ENCODE measurements around the gene PIK3CG.
"Not testable (repeated sequence)": the region's sequence is repeated elsewhere in the genome, so short reads cannot be mapped to it uniquely, and the experiment has no call there.

The PIK3CG gene

DNA sequence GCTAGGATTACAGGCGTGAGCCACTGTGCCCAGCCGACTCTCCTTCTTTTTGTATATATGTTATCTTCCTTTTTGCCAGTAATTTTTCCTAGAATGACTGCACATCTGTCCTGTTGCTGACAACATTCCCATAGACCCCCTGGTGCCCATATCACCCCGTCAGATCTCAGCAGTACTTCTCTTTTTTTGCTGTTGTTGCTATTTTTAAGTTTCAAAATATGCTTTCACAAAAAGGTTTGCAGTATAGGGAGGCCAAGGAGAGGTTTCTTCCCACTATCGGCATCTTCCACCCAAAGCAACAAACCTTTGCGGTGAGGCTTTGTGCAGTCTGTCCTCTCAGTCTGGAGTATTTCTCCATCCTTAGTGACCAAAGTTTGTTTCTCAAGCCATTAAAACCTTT is 23.1 kb downstream of the PIK3CG start:
- no peak for DNase-seq

GRCh38 chr7:106890952-106891351 is 25.9 kb downstream of the PIK3CG start:
- no peak for DNase-seq

- peak; percentile 55 for DNase-seq
Measured at GRCh38 chr7:106891548-106892410, 26.7 kb downstream of the PIK3CG start.

DNA sequence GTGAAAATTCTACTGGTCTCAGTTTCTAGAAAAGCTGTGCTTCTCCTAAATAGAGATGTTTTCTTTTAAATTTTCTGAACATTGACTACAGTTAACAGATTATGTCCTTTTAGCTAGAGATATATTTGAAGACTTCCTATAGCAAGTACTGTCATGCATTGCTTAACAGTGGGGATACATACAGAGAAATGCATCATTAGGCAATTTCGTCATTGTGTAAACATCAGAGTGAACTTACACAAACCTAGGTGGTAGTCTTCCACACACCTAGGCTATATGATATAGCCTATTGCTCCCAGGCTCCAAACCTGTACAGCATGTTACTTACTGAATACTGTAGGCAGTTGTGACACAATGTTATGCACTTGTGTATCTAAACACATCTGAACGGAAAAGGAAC is 28.5 kb downstream of the PIK3CG start:
- no peak for DNase-seq

GRCh38 chr7:106895246-106895864 is 30.3 kb downstream of the PIK3CG start:
- no peak for DNase-seq

DNA sequence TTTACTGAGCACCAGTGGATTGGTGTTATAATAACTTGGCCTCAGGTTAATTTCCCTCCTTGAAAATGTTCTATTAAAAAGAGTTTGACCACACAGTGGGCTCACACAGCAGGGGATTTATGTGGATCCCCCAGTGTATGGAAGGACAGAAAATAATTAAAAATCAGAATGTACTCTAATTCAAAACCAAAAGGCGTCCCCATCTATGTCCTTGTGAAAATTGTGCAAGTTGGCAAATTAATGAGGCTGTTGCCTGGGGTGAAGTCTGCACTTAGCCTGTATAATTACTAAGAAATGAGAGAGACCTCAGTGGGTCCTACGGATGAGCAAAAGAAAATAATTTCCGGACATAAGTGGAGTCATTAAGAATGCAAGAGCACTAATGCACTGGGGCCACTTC is 31.1 kb downstream of the PIK3CG start:
- DNase-seq, result no peak

GRCh38 chr7:106897553-106897952 is 32.5 kb downstream of the PIK3CG start:
- DNase-seq, result not testable (repeated sequence)

DNA sequence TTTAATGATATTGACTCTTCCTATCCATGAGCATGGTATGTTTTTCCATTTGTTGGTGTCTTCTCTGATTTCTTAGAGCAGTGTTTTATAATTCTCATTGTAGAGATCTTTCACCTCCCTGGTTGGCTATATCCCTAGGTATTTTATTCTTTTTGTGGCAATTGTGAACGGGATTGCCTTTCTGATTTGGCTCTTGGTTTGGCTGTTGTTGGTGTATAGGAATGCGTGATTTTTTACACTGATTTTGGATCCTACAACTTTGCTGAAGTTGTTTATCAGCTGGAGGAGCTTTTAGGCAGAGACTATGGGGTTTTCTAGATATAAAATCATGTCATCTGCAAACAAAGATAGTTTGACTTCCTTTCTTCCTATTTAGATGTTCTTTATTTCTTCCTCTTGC is 33.9 kb downstream of the PIK3CG start:
- DNase-seq, result not testable (repeated sequence)

DNA sequence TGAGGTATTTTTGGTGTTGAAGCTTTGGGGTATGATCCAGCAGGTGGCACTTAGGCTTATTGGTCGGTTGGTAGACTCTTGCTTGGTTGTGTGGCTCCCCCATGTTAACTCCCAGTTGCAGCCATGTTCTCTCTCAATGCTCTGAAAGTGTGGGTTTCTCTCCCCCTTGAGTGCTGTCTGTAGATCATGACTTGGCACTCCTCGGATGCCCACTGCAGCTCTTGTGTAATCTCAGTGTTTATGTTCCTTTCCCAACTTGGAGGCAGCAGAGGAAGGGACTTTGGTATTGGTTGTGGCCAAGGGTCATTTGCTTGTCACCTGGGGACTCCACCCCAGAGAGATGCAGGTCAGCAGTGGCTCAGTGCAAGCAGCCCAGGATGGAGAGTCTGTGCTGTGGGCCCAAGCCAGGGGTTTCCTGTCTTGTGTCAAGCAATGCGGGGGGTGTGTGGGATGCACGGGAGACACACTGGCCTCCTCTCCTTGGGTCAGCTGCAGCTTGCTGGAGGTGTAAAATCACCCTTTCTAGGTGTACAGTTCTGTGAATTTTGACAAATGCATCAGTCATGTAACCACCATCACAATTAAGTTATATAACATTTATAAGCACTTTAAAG is 36.9 kb downstream of the PIK3CG start:
- DNase-seq, result no peak

GRCh38 chr7:106905734-106906133 is 40.7 kb downstream of the PIK3CG start:
- DNase-seq, result no peak

- DNase-seq, result no peak
Measured at GRCh38 chr7:106911959-106912358, 46.9 kb downstream of the PIK3CG start.

- no peak for DNase-seq
Measured at GRCh38 chr7:106914018-106914607, 49.0 kb downstream of the PIK3CG start.

DNA sequence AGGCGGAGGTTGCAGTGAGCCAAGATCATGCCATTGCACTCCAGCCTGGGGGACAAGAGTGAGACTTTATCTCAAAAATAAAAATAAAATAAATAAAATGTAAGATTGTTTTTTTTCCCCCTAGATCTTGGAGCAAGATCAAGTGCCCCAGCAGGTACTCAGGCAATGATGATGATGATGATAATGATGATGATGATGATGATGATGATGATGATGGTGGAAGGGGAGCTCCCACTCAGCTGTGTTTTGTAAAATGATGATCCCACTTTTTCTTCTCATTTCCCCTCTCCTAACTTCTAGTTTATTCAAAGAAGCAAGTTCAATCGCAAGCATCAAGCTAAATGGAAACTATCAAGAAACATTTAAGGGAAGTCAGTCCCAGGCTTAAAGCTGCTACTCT is 50.3 kb downstream of the PIK3CG start:
- no peak for DNase-seq

- DNase-seq, result no peak
Measured at GRCh38 chr7:106915873-106916272, 50.8 kb downstream of the PIK3CG start.

- DNase-seq, result no peak
Measured at GRCh38 chr7:106916679-106917078, 51.6 kb downstream of the PIK3CG start.

- DNase-seq, result no peak
Measured at GRCh38 chr7:106918991-106919390, 53.9 kb downstream of the PIK3CG start.

GRCh38 chr7:106924468-106924867 is 59.4 kb downstream of the PIK3CG start:
- DNase-seq, result not testable (repeated sequence)

- no peak for DNase-seq
Measured at GRCh38 chr7:106926892-106927291, 61.8 kb downstream of the PIK3CG start.

- no peak for DNase-seq
Measured at GRCh38 chr7:106927536-106927935, 62.5 kb downstream of the PIK3CG start.

DNA sequence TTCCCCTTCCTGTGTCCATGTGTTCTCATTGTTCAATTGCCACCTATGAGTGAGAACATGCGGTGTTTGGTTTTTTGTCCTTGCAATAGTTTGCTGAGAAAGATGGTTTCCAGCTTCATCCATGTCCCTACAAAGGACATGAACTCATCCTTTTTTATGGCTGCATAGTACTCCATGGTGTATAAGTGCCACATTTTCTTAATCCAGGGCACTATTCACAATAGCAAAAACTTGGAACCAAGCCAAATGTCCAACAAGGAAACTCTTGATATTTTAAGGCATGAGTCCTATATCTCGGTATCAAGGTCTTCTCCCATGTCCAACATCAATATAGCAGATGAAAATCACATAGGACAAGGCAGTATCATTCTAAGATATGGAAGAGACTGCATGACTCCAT is 64.5 kb downstream of the PIK3CG start:
- DNase-seq, result not testable (repeated sequence)

- DNase-seq, result no peak
Measured at GRCh38 chr7:106936236-106936635, 71.2 kb downstream of the PIK3CG start.

DNA sequence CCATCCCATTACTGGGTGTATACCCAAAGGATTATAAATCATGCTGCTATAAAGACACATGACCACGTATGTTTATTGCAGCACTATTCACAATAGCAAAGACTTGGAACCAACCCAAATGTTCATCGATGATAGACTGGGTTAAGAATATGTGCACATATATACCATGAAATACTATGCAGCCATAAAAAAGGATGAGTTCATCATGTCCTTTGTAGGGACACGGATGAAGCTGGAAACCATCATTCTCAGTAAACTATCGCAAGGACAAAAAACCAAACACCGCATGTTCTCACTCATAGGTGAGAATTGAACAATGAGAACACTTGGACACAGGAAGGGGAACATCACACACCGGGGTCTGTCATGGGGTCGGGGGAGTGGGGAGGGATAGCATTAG is 73.0 kb downstream of the PIK3CG start:
- not testable (repeated sequence) for DNase-seq

- DNase-seq, result no peak
Measured at GRCh38 chr7:106938803-106939202, 73.7 kb downstream of the PIK3CG start.

Measured in NCI-H1092 (cell line).